Measurements from ENCODE around the gene TAOK3.

- TF ChIP-seq CTCF (IDR thresholded peaks at IDR 0.05; ENCODE audit: low read depth, low read length) (no peak), EZH2phosphoT487 (IDR thresholded peaks at IDR 0.05; ENCODE audit: low read depth) (no peak)
Measured at GRCh38 chr12:118127867-118128266, 244.8 kb downstream of the TAOK3 start.
